SU-DHL-6 (cell line): ENCODE results near the gene TRAF3IP1.

Experiments
- H2AFZ ChIP-seq: fragments of 200-600 bp; sonication (generic); 2 replicates; pipeline ENCODE4 v1.6.1; 2014; ENCODE audit warnings: low read depth, mild to moderate bottlenecking, moderate library complexity, mixed read lengths, antibody characterized with exemption, low read length; ENCODE audit not compliant: severe bottlenecking
- H3F3A ChIP-seq: fragments of 200-600 bp; shearing (Covaris generic); 2 replicates; pipeline ENCODE4 v1.6.0; 2016; ENCODE audit warnings: antibody characterized with exemption, mild to moderate bottlenecking; ENCODE audit not compliant: insufficient read depth
- H3K27ac ChIP-seq: fragments of 200-600 bp; sonication (generic); 2 replicates; pipeline ENCODE4 v1.5.1; 2016; ENCODE audit warnings: low read depth, mild to moderate bottlenecking, low read length, moderate library complexity, mixed read lengths
- H3K27me3 ChIP-seq: fragments of 200-600 bp; sonication (generic), shearing (Covaris generic); 2 replicates; pipeline ENCODE4 v1.6.0; 2014; ENCODE audit warnings: mild to moderate bottlenecking, low read length
- H3K36me3 ChIP-seq: fragments of 200-600 bp; sonication (generic); 2 replicates; pipeline ENCODE4 v1.6.1; 2014; ENCODE audit warnings: mild to moderate bottlenecking, low read length, mixed read lengths
- H3K4me2 ChIP-seq: fragments of 300-600, 200-600 bp; shearing (Covaris generic), sonication (generic); 2 replicates; pipeline ENCODE4 v1.6.0; 2014; ENCODE audit warnings: low read length, low read depth, mild to moderate bottlenecking; ENCODE audit not compliant: poor library complexity, severe bottlenecking
- H3K4me3 ChIP-seq: fragments of 200-600 bp; sonication (generic); 2 replicates; pipeline ENCODE4 v1.5.1; 2014; ENCODE audit warnings: antibody characterized with exemption, low read length, mild to moderate bottlenecking, mixed read lengths; ENCODE audit not compliant: insufficient read depth, poor library complexity, severe bottlenecking
- H3K79me2 ChIP-seq: fragments of 200-600 bp; sonication (generic); 2 replicates; pipeline ENCODE4 v1.6.1; 2014; ENCODE audit warnings: mild to moderate bottlenecking, low read length, moderate library complexity; ENCODE audit not compliant: insufficient read depth
- H3K9ac ChIP-seq: fragments of 200-600 bp; sonication (generic); 2 replicates; pipeline ENCODE4 v1.7.0; 2014; ENCODE audit warnings: mild to moderate bottlenecking, low read length
- H3K9me2 ChIP-seq: fragments of 200-600 bp; sonication (generic); replicated peaks from 2 replicates; pipeline ENCODE4 v1.6.1; 2014; ENCODE audit warnings: low read length; ENCODE audit not compliant: insufficient read depth
- H3K9me3 ChIP-seq: fragments of 200-600 bp; sonication (generic); 2 replicates; pipeline ENCODE4 v1.6.1; 2014; ENCODE audit warnings: low read length, mixed read lengths; ENCODE audit not compliant: insufficient read depth
- H4K20me1 ChIP-seq: fragments of 200-600 bp; sonication (generic); 2 replicates; pipeline ENCODE4 v1.6.1; 2014; ENCODE audit warnings: low read depth, mild to moderate bottlenecking, antibody characterized with exemption, low read length, moderate library complexity, mixed read lengths
- EZH2phosphoT487 ChIP-seq: fragments of 200-600 bp; sonication (generic), shearing (Covaris generic); conservative IDR thresholded peaks from 2 replicates; pipeline ENCODE4 v1.6.1; 2018; ENCODE audit warnings: mild to moderate bottlenecking, antibody characterized with exemption, low read length, moderate library complexity, mixed read lengths
- TF ChIP-seq, protein P1 (sequence below): fragments of 200-600 bp; sonication (generic); IDR thresholded peaks from one replicate; pipeline ENCODE4 v1.5.1; 2017; ENCODE audit warnings: antibody characterized with exemption, mild to moderate bottlenecking, low read length, moderate library complexity; ENCODE audit not compliant: insufficient read depth, poor library complexity, severe bottlenecking

Gene TRAF3IP1

DNA sequence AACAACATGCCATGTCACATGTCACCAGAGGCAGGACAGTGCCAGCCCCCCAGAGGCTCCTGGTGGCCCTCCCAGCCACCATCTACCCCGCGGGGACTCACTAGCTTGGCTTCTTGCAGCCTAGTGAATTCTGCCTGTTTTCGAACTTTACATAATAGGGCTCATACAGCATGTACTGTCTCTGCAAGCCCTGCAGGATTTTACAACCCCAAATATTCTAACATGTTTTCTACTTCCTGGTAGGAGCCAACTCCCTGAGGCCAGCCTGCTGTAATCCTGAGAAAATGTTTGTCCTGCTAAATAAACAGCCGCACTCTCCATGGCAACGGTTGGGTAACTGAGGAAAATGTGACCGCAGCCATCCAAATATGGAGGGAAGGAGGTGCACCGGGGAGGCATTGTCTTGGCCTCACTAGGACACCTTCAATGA lies 34.6 kb upstream of the TRAF3IP1 start:
- H3F3A ChIP-seq, result peaks cover 13% of the 10 kb centered on the region; the same call in 1 of the 2 replicates
- no peaks in the 10 kb centered on the region for H3K27me3 ChIP-seq
- H3K27ac ChIP-seq, result no peak overlapping the region
- H3K79me2 ChIP-seq, result peaks cover 76% of the 10 kb centered on the region
- peaks cover 7% of the 10 kb centered on the region; the same call in 1 of the 2 replicates for H4K20me1 ChIP-seq
- no peaks in the 10 kb centered on the region for H3K36me3 ChIP-seq
- H3K9me3 ChIP-seq, result no peaks in the 10 kb centered on the region
- TF ChIP-seq EZH2phosphoT487, result no peak
- TF ChIP-seq, protein P1, sequence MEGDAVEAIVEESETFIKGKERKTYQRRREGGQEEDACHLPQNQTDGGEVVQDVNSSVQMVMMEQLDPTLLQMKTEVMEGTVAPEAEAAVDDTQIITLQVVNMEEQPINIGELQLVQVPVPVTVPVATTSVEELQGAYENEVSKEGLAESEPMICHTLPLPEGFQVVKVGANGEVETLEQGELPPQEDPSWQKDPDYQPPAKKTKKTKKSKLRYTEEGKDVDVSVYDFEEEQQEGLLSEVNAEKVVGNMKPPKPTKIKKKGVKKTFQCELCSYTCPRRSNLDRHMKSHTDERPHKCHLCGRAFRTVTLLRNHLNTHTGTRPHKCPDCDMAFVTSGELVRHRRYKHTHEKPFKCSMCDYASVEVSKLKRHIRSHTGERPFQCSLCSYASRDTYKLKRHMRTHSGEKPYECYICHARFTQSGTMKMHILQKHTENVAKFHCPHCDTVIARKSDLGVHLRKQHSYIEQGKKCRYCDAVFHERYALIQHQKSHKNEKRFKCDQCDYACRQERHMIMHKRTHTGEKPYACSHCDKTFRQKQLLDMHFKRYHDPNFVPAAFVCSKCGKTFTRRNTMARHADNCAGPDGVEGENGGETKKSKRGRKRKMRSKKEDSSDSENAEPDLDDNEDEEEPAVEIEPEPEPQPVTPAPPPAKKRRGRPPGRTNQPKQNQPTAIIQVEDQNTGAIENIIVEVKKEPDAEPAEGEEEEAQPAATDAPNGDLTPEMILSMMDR, result no peak
- no peak overlapping the region for H3K4me2 ChIP-seq
- H3K9me2 ChIP-seq, result no peaks in the 10 kb centered on the region
- no peak overlapping the region for H2AFZ ChIP-seq
- no peak overlapping the region for H3K4me3 ChIP-seq
- no peak overlapping the region for H3K9ac ChIP-seq

DNA sequence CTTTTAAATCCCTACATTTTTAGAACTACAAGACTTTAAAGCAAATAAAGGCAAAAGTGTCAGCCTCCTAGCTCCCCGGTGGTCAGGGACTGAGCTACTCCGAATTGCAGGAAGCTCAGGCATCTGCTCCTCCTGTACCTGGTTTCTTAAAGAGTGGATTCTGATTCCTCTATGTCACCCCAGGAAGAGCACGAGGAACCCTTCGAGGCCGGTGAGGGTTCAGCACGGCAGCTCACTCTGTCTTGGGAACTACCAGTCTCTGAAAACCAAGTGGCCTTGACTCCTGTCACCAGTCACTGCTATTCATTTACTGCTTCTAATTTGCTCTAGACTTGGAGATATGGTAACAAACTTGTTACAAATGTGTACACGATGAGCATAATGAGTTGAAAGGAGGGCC lies 34.2 kb upstream of the TRAF3IP1 start:
- Histone ChIP-seq H3F3A (peaks cover 13% of the 10 kb centered on the region; the same call in 1 of the 2 replicates), H2AFZ (no peak overlapping the region), H3K4me2 (peak overlapping the region; percentile 78)

DNA sequence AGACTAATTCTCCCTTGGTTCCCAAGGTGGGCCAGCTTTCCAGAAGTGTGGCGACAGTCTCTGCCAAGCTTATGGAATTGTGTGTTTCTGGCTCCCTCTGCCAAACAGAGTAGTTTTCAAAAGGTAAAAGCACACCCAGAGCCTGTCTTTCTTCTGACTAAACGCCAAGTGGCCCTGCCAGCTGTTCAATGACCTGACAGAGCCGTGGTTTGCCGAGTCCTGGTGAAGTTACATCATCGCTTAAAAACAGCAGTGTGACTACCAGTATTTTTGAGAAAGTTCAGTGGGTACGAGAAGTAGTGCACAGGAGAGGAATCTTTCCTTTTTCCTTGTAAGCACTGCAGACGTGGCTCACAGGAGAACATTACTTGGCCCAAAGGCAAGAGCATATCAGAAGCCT lies 33.8 kb upstream of the TRAF3IP1 start:
- peaks cover 67% of the 10 kb centered on the region for H3K79me2 ChIP-seq
- H3K9me3 ChIP-seq, result no peaks in the 10 kb centered on the region
- no peaks in the 10 kb centered on the region for H3K9me2 ChIP-seq
- TF ChIP-seq, protein P1, result no peak
- no peak for TF ChIP-seq EZH2phosphoT487
- no peaks in the 10 kb centered on the region for H3K36me3 ChIP-seq
- H2AFZ ChIP-seq, result no peak overlapping the region
- no peak overlapping the region for H3K4me3 ChIP-seq
- H3F3A ChIP-seq, result peaks cover 13% of the 10 kb centered on the region; the same call in 1 of the 2 replicates
- peaks cover 7% of the 10 kb centered on the region; the same call in 1 of the 2 replicates for H4K20me1 ChIP-seq
- peak overlapping the region; percentile 78 for H3K4me2 ChIP-seq
- H3K27me3 ChIP-seq, result no peaks in the 10 kb centered on the region
- no peak overlapping the region for H3K27ac ChIP-seq
- H3K9ac ChIP-seq, result peak overlapping the region; percentile 80; the same call in 1 of the 2 replicates

More for the DNA sequence above, 34.2 kb upstream of the TRAF3IP1 start:
- no peak overlapping the region; the same call in 1 of the 2 replicates for H3K9ac ChIP-seq
- H3K27me3 ChIP-seq, result no peaks in the 10 kb centered on the region
- no peaks in the 10 kb centered on the region for H3K9me2 ChIP-seq
- H3K79me2 ChIP-seq, result peaks cover 72% of the 10 kb centered on the region
- no peaks in the 10 kb centered on the region for H3K36me3 ChIP-seq
- no peak overlapping the region for H3K27ac ChIP-seq
- H3K4me3 ChIP-seq, result no peak overlapping the region
- H4K20me1 ChIP-seq, result peaks cover 7% of the 10 kb centered on the region; the same call in 1 of the 2 replicates
- H3K9me3 ChIP-seq, result no peaks in the 10 kb centered on the region
- no peak for TF ChIP-seq EZH2phosphoT487
- TF ChIP-seq, protein P1, result no peak
